ENCODE results near the gene GMPS. TPM values are rescaled to one million over a fixed set of nuclear protein-coding genes. Genes with fewer than 3 reads are reported as not detected.

The GMPS gene
- total and polyA plus RNA-seq, 9 of the 15 experiments (the other 6 are each of a cell fraction or from before 2014, with no cell fraction given), result 73.7 to 282 (median 156) TPM

DNA sequence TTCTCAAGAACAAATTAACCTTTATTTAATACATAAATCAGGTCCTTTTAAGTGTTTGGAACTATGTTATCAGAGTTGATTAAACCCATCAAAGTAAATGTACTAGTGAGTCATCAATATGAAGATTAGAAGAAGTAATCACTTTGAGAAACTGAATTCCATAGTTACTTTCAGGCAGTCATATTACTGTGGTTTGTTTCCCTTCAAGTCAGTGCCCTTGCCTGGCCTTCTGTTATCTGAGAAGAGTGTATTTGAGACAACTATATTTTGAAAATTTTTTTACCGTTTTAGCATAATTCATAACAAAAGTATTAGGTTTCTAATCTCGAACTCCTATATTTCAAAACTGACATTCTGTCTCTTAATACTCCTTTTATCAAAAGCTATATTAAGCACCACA is 73.6 kb downstream of the GMPS start:
- intact Hi-C loops (cut with micrococcal nuclease) (no loop called here), in situ Hi-C loops (cut with MboI) (no loop called here)
- H3K4me2 ChIP-seq (ENCODE audit: insufficient read depth, low read length), result no peak overlapping the region
- no peak overlapping the region for H3K4me3 ChIP-seq
- no peak for FAIRE-seq
- TF ChIP-seq ZFP1 (CRISPR knock-in tag; IDR thresholded peaks at IDR 0.05), result no peak
- no peak for TF ChIP-seq KLF1 (tag; IDR thresholded peaks at IDR 0.05)
- no peak for TF ChIP-seq NUFIP1 (IDR thresholded peaks at IDR 0.05; ENCODE audit: partially characterized antibody)
- TF ChIP-seq MAFF (IDR thresholded peaks at IDR 0.05; ENCODE audit: low read length), result no peak
- no peak for TF ChIP-seq RBM25 (IDR thresholded peaks at IDR 0.05; ENCODE audit: low read depth, low read length, severe bottlenecking)
- no peak for TF ChIP-seq COPS2 (conservative IDR thresholded peaks at IDR 0.05)
- TF ChIP-seq, protein P1, sequence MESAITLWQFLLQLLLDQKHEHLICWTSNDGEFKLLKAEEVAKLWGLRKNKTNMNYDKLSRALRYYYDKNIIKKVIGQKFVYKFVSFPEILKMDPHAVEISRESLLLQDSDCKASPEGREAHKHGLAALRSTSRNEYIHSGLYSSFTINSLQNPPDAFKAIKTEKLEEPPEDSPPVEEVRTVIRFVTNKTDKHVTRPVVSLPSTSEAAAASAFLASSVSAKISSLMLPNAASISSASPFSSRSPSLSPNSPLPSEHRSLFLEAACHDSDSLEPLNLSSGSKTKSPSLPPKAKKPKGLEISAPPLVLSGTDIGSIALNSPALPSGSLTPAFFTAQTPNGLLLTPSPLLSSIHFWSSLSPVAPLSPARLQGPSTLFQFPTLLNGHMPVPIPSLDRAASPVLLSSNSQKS (CRISPR knock-in tag; IDR thresholded peaks at IDR 0.05), result no peak
- TF ChIP-seq RUNX1 (IDR thresholded peaks at IDR 0.05; ENCODE audit: low read depth), result no peak
- no peak for TF ChIP-seq TRIM24 (IDR thresholded peaks at IDR 0.05)
- TF ChIP-seq, protein P2, sequence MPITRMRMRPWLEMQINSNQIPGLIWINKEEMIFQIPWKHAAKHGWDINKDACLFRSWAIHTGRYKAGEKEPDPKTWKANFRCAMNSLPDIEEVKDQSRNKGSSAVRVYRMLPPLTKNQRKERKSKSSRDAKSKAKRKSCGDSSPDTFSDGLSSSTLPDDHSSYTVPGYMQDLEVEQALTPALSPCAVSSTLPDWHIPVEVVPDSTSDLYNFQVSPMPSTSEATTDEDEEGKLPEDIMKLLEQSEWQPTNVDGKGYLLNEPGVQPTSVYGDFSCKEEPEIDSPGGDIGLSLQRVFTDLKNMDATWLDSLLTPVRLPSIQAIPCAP (CRISPR knock-in tag; IDR thresholded peaks at IDR 0.05; ENCODE audit: borderline replicate concordance), result no peak
- TF ChIP-seq, protein P3, sequence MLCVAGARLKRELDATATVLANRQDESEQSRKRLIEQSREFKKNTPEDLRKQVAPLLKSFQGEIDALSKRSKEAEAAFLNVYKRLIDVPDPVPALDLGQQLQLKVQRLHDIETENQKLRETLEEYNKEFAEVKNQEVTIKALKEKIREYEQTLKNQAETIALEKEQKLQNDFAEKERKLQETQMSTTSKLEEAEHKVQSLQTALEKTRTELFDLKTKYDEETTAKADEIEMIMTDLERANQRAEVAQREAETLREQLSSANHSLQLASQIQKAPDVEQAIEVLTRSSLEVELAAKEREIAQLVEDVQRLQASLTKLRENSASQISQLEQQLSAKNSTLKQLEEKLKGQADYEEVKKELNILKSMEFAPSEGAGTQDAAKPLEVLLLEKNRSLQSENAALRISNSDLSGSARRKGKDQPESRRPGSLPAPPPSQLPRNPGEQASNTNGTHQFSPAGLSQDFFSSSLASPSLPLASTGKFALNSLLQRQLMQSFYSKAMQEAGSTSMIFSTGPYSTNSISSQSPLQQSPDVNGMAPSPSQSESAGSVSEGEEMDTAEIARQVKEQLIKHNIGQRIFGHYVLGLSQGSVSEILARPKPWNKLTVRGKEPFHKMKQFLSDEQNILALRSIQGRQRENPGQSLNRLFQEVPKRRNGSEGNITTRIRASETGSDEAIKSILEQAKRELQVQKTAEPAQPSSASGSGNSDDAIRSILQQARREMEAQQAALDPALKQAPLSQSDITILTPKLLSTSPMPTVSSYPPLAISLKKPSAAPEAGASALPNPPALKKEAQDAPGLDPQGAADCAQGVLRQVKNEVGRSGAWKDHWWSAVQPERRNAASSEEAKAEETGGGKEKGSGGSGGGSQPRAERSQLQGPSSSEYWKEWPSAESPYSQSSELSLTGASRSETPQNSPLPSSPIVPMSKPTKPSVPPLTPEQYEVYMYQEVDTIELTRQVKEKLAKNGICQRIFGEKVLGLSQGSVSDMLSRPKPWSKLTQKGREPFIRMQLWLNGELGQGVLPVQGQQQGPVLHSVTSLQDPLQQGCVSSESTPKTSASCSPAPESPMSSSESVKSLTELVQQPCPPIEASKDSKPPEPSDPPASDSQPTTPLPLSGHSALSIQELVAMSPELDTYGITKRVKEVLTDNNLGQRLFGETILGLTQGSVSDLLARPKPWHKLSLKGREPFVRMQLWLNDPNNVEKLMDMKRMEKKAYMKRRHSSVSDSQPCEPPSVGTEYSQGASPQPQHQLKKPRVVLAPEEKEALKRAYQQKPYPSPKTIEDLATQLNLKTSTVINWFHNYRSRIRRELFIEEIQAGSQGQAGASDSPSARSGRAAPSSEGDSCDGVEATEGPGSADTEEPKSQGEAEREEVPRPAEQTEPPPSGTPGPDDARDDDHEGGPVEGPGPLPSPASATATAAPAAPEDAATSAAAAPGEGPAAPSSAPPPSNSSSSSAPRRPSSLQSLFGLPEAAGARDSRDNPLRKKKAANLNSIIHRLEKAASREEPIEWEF (CRISPR knock-in tag; IDR thresholded peaks at IDR 0.05), result no peak
- H3K4me1 ChIP-seq (replicated peaks in 1 of 2; ENCODE audit: control insufficient read depth in 2 of 2, insufficient read depth in 2 of 2, low read length in 2 of 2), result no peaks in the 10 kb centered on the region
- H3K27ac ChIP-seq (ENCODE audit: extremely low read depth, low read depth, low read length), result no peak overlapping the region
- no TSS peak for BruUV-seq (replicated peaks)
- H3K79me2 ChIP-seq (ENCODE audit: control insufficient read depth, insufficient read depth, low read length), result no peaks in the 10 kb centered on the region
- ChIA-PET POLR2A (no interaction called here), CTCF (ENCODE audit: low intra/inter-chr PET ratio) (no interaction called here)
- H3K36me3 ChIP-seq (ENCODE audit: control insufficient read depth, insufficient read depth, low read length), result peaks cover 23% of the 10 kb centered on the region
- 92% methylated on average over 2 of the region's 2 CpGs for WGBS (ENCODE audit: insufficient coverage, low coverage, missing lambda C conversion rate)
- H3K9me3 ChIP-seq (replicated peaks; ENCODE audit: control insufficient read depth, insufficient read depth, low read depth, low read length), result no peaks in the 10 kb centered on the region
- H3K9me1 ChIP-seq (ENCODE audit: control insufficient read depth, insufficient read depth, low read length), result no peaks in the 10 kb centered on the region
- H3K9ac ChIP-seq (ENCODE audit: insufficient read depth in 1 of 2, low read depth in 2 of 2, low read length in 2 of 2), result no peak overlapping the region
- no peak overlapping the region for H2AFZ ChIP-seq (ENCODE audit: low read depth, low read length)
- ATAC-seq, result no peak
- H4K20me1 ChIP-seq (replicated peaks; ENCODE audit: control insufficient read depth, insufficient read depth, low read length), result no peaks in the 10 kb centered on the region
- no peaks in the 10 kb centered on the region for H3K27me3 ChIP-seq (ENCODE audit: control insufficient read depth in 2 of 2, insufficient read depth in 2 of 2, low read length in 2 of 2)
- DNase-seq (ENCODE audit: extremely low read depth in 1 of 4, low spot score in 3 of 4), result no peak

Data from K562 (cell line).